HAP-1 (cell line): ENCODE data around the gene VIPR2.

ENCODE experiments used
- DNase-seq, 2 experiments: peaks; one replicate each; pipeline ENCODE4 v3.0.0-alpha.2; 2016 to 2020; ENCODE audit warnings: low spot score in 2 of 2
- H3K27me3 ChIP-seq: fragments of 250-450 bp; sonication (Bioruptor Pico); 2 replicates; pipeline ENCODE4 v1.5.1; 2020; ENCODE audit warnings: low read depth, mild to moderate bottlenecking, moderate library complexity
- H3K36me3 ChIP-seq: fragments of 250-450 bp; sonication (Bioruptor Pico); replicated peaks from 2 replicates; pipeline ENCODE4 v1.5.1; 2020; ENCODE audit warnings: mild to moderate bottlenecking
- H3K4me1 ChIP-seq: fragments of 250-450 bp; sonication (Bioruptor Pico); 2 replicates; pipeline ENCODE4 v1.5.1; 2020; ENCODE audit warnings: mild to moderate bottlenecking
- H3K4me3 ChIP-seq: fragments of 250-450 bp; sonication (Bioruptor Pico); 2 replicates; pipeline ENCODE4 v1.5.1; 2020; ENCODE audit warnings: mild to moderate bottlenecking, moderate library complexity
- H3K9me3 ChIP-seq: fragments of 250-450 bp; sonication (Bioruptor Pico); 2 replicates; pipeline ENCODE4 v1.5.1; 2020; ENCODE audit warnings: mild to moderate bottlenecking, moderate library complexity
- in situ Hi-C: fragments of 300-500 bp; cut with MboI; formaldehyde crosslinking; loops from 3 replicates; pipeline ENCODE4 v1.14.3; 2020; ENCODE audit warnings: low sequenced_read_pairs, inconsistent platforms, mixed read lengths

Gene VIPR2

DNA sequence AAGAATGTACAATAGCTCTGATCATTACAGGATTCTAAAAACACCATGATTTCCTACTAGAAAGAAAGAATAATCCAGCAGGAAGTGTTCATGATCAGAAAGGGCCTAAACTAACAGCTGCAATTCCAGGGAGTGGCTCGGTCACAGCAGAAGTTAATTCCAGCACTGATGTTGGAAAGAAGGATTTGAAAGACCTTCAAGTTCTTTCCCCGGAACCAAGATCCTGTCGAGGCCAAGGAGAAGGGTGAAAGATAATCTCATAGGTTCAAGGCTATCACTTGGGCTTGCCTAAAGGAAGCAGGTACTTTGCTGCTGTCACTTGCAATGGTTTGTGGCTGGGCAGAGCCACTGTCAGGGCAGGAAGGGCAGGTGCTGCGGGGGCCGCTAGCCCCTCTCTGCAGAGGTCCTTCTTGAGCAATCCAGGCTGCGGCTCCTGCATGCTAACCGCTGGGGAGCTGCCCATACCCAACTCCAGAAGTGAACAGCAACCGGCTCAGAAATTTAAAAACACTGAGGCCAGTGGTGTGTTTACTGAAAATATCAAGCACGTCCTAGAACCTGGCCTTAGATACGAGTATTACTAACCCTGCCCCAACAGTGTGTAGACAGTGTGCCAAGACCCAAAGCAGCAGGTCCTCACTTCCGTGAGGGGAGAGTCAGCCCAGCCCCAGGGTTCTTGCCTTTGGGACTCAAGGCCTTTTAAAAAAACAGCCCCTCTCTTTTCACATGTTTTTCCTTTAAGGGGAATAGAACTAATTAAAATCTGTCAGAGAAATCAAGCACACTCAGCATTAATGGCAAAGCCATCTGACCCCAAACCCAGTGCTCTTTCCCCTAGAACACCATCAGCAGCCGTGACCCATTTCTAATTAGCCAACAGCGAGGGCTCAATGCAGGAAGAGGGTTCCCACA is 76.8 kb downstream of the VIPR2 start:
- no peaks in the 10 kb centered on the region for H3K36me3 ChIP-seq
- no peaks in the 10 kb centered on the region for H3K27me3 ChIP-seq
- no peaks in the 10 kb centered on the region for H3K4me1 ChIP-seq
- DNase-seq = no peak
- in situ Hi-C loops = no loop called here
- H3K4me3 ChIP-seq = no peak overlapping the region
- H3K9me3 ChIP-seq = no peaks in the 10 kb centered on the region

DNA sequence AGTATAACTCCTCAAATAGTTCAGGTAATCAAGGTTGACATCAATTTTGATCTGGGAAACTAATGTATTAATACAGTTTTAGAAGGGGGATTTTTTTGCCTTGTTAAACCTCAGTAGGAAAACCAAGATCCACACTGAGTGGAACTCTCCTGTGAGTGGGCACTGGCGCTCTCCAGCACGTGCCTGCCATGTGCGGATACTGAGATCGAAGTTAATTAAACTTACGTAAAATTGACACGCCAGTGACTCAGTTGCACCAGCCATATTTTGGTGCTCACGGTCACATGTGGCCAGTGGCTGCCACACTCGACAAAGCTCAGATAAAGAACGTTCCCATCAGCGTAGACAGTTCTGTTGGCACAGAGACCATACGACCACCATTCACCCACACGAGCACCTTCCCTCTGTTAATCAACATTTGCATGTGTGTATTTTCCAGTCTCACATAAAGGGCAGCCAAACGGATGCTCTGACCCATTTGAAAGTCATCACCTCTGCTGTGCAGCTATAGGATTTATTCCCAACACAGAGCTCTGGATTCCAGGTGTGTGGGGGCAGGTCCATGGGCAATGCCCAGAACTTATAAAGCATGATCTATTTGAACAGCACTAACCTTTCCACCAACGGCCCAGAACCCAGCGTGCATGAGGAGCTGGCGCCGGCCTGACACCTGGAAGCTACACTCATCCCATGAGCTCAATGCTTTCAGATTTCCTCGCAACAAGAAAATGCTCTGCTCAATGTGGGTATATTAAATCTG is 77.7 kb downstream of the VIPR2 start:
- no peaks in the 10 kb centered on the region for H3K27me3 ChIP-seq
- H3K4me1 ChIP-seq = no peaks in the 10 kb centered on the region
- no peaks in the 10 kb centered on the region for H3K36me3 ChIP-seq
- in situ Hi-C loops = no loop called here
- DNase-seq = no peak
- H3K9me3 ChIP-seq = no peaks in the 10 kb centered on the region
- no peak overlapping the region for H3K4me3 ChIP-seq

DNA sequence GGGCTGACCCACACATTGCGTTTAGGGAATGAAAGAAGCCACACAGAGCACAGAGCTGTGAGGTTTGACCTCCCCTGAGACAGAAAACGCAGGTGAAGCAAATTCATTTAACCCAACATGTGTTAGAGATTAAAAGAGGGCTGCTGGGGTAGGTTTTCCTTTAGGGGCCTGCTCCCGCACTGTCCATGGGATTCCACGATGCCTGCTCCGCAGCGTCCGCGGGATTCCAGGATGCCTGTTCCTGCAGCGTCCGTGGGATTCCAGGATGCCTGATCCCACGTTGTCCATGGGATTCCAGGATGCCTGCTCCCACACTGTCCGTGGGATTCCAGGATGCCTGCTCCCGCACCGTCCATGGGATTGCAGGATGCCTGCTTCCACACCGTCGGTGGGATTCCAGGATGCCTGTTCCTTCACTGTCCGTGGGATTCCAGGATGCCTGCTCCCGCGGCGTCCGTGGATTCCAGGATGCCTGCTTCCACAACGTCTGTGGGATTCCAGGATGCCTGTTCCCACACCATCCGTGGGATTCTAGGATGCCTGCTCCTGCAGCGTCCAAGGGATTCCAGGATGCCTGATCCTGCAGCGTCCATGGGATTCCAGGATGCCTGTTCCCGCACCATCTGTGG is 78.7 kb downstream of the VIPR2 start:
- H3K36me3 ChIP-seq = no peaks in the 10 kb centered on the region
- no peak overlapping the region for H3K4me3 ChIP-seq
- H3K9me3 ChIP-seq = no peaks in the 10 kb centered on the region
- no peaks in the 10 kb centered on the region for H3K27me3 ChIP-seq
- in situ Hi-C loops = no loop called here
- DNase-seq = no peak
- no peaks in the 10 kb centered on the region for H3K4me1 ChIP-seq

DNA sequence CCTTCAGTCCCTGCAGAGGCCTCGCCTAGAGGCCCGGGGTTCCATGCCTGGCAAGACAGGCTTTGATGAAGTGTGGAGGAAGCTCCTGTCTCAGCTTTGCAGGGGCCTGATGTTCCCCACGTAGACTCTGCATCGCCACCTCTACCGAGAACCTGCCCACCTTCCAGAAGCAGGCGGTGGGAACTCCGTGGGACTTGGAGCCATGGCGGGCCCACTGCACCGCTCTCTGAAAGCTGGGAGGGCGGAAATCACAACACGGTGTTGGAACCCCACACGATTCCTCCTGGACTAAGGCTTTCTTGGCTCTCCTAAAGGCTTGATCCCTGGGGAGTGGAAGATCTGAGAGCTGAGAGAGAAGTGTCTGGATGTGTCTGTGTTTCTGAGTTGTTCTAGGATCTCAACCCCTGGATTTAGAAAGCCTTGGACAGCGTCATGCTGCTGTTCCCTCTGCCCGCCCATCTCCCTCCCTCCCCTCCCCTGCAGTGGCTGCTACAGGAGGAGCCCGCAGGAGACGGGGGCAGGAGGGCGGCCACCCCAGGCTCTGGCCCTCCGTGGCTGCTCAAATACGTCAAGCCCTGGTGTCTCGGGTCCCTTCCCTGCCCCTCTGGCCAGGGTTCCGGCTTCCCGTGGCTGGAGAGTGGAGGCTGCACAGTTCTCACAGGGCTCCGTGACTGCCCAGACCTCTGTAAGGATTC is 79.7 kb downstream of the VIPR2 start:
- H3K4me3 ChIP-seq = no peak overlapping the region
- no peak for DNase-seq
- H3K9me3 ChIP-seq = no peaks in the 10 kb centered on the region
- H3K36me3 ChIP-seq = no peaks in the 10 kb centered on the region
- no peaks in the 10 kb centered on the region for H3K27me3 ChIP-seq
- H3K4me1 ChIP-seq = no peaks in the 10 kb centered on the region
- in situ Hi-C loops = no loop called here

DNA sequence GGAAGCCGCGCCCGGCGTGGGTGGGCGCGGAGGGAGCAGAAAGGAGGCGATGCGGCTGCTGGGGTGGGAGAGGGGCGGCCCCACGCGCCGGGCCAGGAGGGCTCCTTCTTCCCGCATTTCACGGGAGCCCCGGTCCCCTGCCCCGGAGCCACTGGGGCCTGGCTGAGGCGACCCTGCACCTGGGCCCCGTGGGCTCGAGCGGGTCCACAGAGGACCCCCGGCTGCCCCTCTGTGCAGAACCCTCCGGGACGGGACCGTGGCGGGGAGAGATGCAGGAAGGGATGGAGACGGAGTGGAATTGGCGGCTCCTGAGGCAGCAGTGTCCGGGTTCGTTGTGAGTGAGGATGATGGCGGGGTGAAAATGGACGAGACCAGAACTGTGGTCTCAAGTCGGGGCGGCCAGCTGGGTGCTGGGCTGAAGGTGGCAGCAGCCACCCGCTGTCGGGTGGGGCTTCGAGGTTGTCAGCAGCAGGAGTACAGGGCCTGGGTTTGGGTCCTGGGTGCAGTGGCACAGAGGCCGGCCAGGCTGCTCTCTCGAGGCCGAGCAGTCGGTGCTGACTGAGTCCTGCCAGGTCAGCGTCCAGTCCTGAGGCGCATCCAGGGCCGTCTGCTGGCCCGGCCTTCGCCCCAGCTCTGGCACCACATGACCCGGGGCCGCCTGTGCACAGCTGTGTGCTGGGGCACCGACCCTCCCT is 80.4 kb downstream of the VIPR2 start:
- Histone ChIP-seq H3K36me3 (no peaks in the 10 kb centered on the region), H3K4me1 (no peaks in the 10 kb centered on the region), H3K27me3 (no peaks in the 10 kb centered on the region), H3K4me3 (no peak overlapping the region), H3K9me3 (no peaks in the 10 kb centered on the region)
- in situ Hi-C loops = no loop called here
- DNase-seq = no peak

DNA sequence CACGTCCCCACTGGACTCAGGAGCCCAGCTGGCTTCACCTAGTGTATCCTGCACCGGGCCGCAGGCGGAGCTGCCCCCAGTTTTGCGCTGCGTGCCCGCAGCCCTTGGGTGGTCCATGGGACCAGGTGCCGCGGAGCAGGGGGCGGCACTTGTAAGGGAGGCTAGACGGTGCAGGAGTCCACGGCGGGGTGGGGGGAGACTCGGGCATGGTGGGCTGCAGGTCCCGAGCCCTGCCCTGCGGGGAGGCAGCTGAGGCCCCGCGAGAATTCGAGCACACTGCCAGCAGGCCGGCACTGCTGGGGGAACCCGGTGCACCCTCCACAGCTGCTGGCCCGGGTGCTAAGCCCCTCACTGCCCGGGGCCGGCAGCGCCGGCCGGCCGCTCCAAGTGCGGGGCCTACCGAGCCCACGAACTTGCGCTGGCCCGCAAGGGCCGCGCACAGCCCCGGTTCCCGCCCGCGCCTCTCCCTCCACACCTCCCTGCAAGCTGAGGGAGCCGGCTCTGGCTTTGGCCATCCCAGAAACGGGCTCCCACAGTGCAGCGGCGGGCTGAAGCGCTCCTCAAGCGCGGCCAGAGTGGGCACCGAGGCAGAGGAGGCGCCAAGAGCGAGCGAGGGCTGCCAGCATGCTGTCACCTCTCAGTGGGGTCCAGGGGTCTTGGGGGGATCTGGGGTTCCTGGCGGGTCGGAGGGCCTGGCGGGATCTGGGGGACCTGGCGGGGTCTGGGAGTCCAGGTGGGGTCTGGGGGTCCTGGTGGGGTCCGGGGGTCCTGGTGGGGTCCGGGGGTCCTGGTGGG is 81.4 kb downstream of the VIPR2 start:
- no peaks in the 10 kb centered on the region for H3K36me3 ChIP-seq
- no peak for DNase-seq
- H3K9me3 ChIP-seq = no peaks in the 10 kb centered on the region
- no peaks in the 10 kb centered on the region for H3K27me3 ChIP-seq
- H3K4me1 ChIP-seq = 0 out of 2 replicates have a peak, but pooled peaks cover under 1% of the 10 kb centered on the region
- in situ Hi-C loops = no loop called here
- no peak overlapping the region for H3K4me3 ChIP-seq

DNA sequence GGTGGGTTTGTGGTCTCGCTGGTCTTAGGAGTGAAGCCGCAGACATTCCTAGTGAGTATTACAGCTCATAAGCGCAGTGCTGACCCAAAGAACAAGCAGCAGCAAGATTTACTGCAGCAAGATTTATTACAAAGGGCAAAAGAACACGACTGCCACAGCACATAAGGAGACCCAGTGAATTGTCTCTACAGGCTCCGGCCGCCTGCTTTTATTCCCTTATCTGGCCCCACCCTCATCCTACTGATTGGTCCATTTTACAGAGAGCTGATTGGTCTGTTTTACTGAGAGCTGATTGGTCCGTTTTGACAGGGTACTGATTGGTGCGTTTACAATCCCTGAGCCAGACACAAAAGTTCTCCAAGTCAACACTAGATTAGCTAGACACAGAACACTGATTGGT is 82.1 kb downstream of the VIPR2 start:
- Histone ChIP-seq H3K4me3 (no peak overlapping the region), H3K36me3 (no peaks in the 10 kb centered on the region), H3K27me3 (no peaks in the 10 kb centered on the region), H3K4me1 (0 out of 2 replicates have a peak, but pooled peaks cover 3% of the 10 kb centered on the region), H3K9me3 (no peaks in the 10 kb centered on the region)
- in situ Hi-C loops = no loop called here
- DNase-seq = no peak

DNA sequence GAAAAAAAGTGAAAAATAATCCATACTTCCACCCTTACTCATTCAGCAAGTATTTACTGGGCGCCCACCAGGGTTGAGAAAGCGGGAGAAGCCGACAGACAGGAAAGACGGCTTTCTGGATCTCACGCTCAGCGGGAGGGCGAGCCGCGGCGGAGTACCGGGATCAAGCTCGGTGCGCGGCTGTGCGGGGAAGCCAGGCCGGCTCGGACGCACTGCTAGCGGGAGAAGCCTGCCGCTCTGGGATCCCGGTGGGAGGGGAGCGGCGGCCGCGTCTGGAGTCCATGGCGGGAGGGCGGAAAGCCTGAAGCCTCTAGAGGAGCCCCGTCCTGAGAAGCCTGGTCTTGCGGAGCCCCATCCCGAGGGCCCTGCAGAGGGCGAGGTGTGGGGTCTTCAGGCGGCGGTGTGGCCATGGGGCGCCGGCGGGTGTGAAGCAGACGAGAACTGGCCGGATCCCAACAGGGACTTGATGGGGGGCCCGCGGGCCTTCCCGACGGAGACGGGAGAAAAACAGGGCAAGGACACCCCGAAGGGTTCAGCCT is 82.9 kb downstream of the VIPR2 start:
- Histone ChIP-seq H3K9me3 (no peaks in the 10 kb centered on the region), H3K4me1 (0 out of 2 replicates have a peak, but pooled peaks cover 3% of the 10 kb centered on the region), H3K36me3 (no peaks in the 10 kb centered on the region), H3K27me3 (no peaks in the 10 kb centered on the region), H3K4me3 (no peak overlapping the region)
- in situ Hi-C loops = no loop called here
- no peak for DNase-seq

DNA sequence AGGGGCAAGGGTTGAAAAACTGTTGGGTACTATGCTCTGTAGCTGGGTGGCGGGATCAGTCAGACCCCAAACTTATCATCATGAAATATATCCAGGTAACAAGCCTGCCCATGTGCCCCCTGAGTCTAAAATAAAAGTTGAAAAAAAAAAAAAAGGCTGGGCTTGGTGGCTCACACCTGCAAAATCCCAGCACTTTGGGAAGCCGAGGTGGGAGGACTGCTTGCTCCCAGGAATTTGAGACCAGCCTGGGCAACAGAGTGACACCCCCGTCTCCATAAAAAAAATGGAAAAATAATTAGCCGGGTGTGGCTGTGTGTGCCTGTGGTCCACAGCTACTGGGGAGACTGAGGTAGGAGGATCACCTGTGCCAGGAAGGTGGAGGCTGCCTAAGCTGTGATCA is 83.5 kb downstream of the VIPR2 start:
- no peaks in the 10 kb centered on the region for H3K36me3 ChIP-seq
- in situ Hi-C loops = no loop called here

DNA sequence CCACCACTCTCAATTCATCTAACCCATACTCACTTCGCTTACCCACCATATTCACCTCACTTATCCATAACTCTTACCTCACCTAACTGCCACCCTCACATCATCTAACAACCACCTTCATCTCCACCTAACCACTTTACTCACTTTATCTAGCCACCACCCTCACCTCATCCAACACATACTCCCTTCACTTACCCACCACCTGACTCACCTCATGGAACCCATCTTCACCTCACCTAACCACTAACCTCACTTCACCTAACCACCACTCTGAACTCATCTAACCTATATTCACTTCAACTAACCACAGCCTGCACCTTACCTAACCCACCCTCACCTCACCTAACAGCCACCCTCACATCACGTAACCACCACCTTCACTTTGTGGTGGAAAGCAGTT is 84.2 kb downstream of the VIPR2 start:
- Histone ChIP-seq H3K4me3 (no peak overlapping the region), H3K27me3 (no peaks in the 10 kb centered on the region), H3K9me3 (no peaks in the 10 kb centered on the region), H3K36me3 (no peaks in the 10 kb centered on the region), H3K4me1 (0 out of 2 replicates have a peak, but pooled peaks cover 3% of the 10 kb centered on the region)
- in situ Hi-C loops = no loop called here
- no peak for DNase-seq

More for the DNA sequence above, 83.5 kb downstream of the VIPR2 start:
- Histone ChIP-seq H3K9me3 (no peaks in the 10 kb centered on the region), H3K4me3 (no peak overlapping the region), H3K4me1 (0 out of 2 replicates have a peak, but pooled peaks cover 3% of the 10 kb centered on the region), H3K27me3 (no peaks in the 10 kb centered on the region)
- no peak for DNase-seq

DNA sequence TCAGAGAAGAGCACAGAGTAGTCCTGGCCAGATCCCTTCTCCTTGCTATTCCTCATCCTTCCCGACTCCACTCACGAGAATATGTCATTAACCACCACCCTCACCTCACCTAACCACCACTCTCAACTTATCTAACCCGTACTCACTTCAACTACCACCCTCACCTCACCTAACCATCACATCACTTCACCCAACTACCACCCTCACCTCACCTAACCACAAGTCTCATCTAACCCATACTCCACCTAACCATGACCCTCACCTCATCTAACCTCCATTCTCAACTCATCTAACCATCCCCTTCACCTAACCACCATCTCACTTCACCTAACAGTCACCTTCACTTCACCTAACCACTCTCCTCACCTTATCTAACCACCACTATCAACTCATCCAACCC is 85.0 kb downstream of the VIPR2 start:
- DNase-seq = no peak
- H3K36me3 ChIP-seq = no peaks in the 10 kb centered on the region

DNA sequence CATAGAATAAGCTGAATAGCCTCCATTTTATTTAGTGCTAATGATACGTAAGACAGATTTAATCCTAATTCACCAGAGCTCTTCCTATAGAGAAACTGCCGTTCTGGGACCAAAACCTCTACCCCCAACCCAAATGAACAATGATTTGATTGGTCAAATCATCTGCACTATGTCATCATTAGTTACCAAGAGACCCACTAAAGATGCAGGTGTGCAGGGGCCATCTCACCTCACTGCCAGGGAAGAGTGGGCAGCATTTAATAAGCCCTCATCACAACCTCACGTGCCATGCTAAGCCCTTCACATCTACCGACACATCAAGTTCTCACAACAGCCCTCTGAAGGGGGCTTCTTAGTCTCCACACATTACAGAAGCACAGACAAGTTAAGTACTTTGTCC is 87.0 kb downstream of the VIPR2 start:
- no peak overlapping the region for H3K4me3 ChIP-seq
- in situ Hi-C loops = no loop called here
- H3K36me3 ChIP-seq = no peaks in the 10 kb centered on the region
- H3K9me3 ChIP-seq = no peaks in the 10 kb centered on the region
- H3K27me3 ChIP-seq = no peaks in the 10 kb centered on the region
- DNase-seq = no peak
- H3K4me1 ChIP-seq = 0 out of 2 replicates have a peak, but pooled peaks cover 3% of the 10 kb centered on the region

More for the DNA sequence above, 85.0 kb downstream of the VIPR2 start:
- no peak overlapping the region for H3K4me3 ChIP-seq
- no peaks in the 10 kb centered on the region for H3K27me3 ChIP-seq
- H3K4me1 ChIP-seq = 0 out of 2 replicates have a peak, but pooled peaks cover 3% of the 10 kb centered on the region
- in situ Hi-C loops = no loop called here
- no peaks in the 10 kb centered on the region for H3K9me3 ChIP-seq
